Liver (tissue), 3 donors: ENCODE measurements around the gene ARHGEF2.

Experiments used
- FOXA1 ChIP-seq: IDR thresholded peaks from 2 replicates; pipeline ENCODE4 v1.6.1; 2016; ENCODE audit warnings: antibody characterized with exemption
- GABPA ChIP-seq, 2 donors: IDR thresholded peaks in 1 of 2; conservative IDR thresholded peaks in 1 of 2; 2 replicates each; pipeline ENCODE4 v1.6.1; 2016; ENCODE audit warnings: antibody characterized with exemption in 2 of 2, mild to moderate bottlenecking in 1 of 2, moderate library complexity in 1 of 2
- JUND ChIP-seq, 2 donors: IDR thresholded peaks; 2 replicates each; pipeline ENCODE4 v1.6.1; 2016; ENCODE audit warnings: antibody characterized with exemption in 2 of 2
- RAD21 ChIP-seq, 2 donors: IDR thresholded peaks; 2 replicates each; pipeline ENCODE4 v1.6.1; 2016; ENCODE audit warnings: antibody characterized with exemption in 2 of 2, mild to moderate bottlenecking in 2 of 2
- SP1 ChIP-seq: IDR thresholded peaks from 2 replicates; pipeline ENCODE4 v1.6.1; 2018; ENCODE audit warnings: antibody characterized with exemption, mild to moderate bottlenecking
- TAF1 ChIP-seq: conservative IDR thresholded peaks from 2 replicates; pipeline ENCODE4 v1.6.1; 2016; ENCODE audit warnings: antibody characterized with exemption, mild to moderate bottlenecking
- YY1 ChIP-seq: IDR thresholded peaks from 2 replicates; pipeline ENCODE4 v1.6.1; 2016; ENCODE audit warnings: antibody characterized with exemption, mild to moderate bottlenecking
- TF ChIP-seq, protein P1 (sequence below): fragments of 150-350 bp; IDR thresholded peaks from 2 replicates; pipeline ENCODE4 v1.5.1; 2017; ENCODE audit warnings: improper control_type of control experiment, low read depth, low read length; ENCODE audit not compliant: missing input control
- TF ChIP-seq, protein P2 (sequence below): IDR thresholded peaks from 2 replicates; pipeline ENCODE4 v1.6.1; 2016; ENCODE audit warnings: antibody characterized with exemption, mild to moderate bottlenecking
- TF ChIP-seq, protein P3 (sequence below): IDR thresholded peaks from 2 replicates; pipeline ENCODE4 v1.6.1; 2016; ENCODE audit warnings: antibody characterized with exemption
- TF ChIP-seq, protein P4 (sequence below): IDR thresholded peaks from 2 replicates; pipeline ENCODE4 v1.6.1; 2016; ENCODE audit warnings: antibody characterized with exemption
- TF ChIP-seq, protein P5 (sequence below): IDR thresholded peaks from 2 replicates; pipeline ENCODE4 v1.6.1; 2016; ENCODE audit warnings: antibody characterized with exemption
- donor health status: healthy.
- donor health status: healthy.

DNA sequence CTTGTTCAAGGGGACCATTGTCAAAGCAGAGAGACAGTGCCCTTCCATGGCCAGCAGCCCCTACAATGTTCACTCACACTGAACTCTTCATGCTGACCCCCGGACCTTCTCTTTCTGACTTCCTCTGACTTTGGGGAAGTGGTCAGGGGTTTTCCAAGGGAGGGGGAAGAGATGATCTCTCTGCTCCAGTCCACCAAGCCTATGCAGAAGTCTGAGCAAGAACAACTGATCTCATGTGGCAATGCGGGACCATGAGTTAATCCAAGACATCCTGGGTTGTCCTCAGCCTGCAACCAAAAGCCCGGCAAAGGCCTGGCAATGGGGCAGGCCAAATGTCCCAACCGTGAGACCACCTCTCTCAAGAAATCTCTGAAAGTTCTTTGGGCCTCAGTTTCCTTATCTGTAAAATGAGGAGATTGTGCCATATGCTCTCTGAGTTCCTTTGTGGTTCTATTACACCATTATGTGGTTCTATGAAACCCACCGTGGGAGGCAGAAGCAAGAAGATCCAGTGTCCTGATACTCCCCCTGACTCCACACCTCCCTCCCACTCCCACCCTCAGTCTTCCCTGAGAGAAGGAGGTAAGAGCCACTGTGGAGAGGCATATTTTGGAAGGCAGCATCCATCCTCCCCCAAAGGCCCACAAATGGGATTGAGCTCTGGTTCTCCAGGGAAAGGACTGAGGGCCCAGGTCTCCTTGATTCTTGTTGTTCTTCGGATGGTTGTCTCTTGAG, 11.8 kb upstream of the ARHGEF2 start:
- TF ChIP-seq, protein P1, sequence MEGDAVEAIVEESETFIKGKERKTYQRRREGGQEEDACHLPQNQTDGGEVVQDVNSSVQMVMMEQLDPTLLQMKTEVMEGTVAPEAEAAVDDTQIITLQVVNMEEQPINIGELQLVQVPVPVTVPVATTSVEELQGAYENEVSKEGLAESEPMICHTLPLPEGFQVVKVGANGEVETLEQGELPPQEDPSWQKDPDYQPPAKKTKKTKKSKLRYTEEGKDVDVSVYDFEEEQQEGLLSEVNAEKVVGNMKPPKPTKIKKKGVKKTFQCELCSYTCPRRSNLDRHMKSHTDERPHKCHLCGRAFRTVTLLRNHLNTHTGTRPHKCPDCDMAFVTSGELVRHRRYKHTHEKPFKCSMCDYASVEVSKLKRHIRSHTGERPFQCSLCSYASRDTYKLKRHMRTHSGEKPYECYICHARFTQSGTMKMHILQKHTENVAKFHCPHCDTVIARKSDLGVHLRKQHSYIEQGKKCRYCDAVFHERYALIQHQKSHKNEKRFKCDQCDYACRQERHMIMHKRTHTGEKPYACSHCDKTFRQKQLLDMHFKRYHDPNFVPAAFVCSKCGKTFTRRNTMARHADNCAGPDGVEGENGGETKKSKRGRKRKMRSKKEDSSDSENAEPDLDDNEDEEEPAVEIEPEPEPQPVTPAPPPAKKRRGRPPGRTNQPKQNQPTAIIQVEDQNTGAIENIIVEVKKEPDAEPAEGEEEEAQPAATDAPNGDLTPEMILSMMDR, result no peak
- TF ChIP-seq TAF1 (no peak), JUND (IDR thresholded peaks at IDR 0.05) (no peak), RAD21 (IDR thresholded peaks at IDR 0.05) (no peak), GABPA (IDR thresholded peaks at IDR 0.05 in 1 of 2, conservative IDR thresholded peaks at IDR 0.05 in 1 of 2) (no peak), SP1 (no peak), FOXA1 (no peak), YY1 (no peak)
- TF ChIP-seq, protein P2, sequence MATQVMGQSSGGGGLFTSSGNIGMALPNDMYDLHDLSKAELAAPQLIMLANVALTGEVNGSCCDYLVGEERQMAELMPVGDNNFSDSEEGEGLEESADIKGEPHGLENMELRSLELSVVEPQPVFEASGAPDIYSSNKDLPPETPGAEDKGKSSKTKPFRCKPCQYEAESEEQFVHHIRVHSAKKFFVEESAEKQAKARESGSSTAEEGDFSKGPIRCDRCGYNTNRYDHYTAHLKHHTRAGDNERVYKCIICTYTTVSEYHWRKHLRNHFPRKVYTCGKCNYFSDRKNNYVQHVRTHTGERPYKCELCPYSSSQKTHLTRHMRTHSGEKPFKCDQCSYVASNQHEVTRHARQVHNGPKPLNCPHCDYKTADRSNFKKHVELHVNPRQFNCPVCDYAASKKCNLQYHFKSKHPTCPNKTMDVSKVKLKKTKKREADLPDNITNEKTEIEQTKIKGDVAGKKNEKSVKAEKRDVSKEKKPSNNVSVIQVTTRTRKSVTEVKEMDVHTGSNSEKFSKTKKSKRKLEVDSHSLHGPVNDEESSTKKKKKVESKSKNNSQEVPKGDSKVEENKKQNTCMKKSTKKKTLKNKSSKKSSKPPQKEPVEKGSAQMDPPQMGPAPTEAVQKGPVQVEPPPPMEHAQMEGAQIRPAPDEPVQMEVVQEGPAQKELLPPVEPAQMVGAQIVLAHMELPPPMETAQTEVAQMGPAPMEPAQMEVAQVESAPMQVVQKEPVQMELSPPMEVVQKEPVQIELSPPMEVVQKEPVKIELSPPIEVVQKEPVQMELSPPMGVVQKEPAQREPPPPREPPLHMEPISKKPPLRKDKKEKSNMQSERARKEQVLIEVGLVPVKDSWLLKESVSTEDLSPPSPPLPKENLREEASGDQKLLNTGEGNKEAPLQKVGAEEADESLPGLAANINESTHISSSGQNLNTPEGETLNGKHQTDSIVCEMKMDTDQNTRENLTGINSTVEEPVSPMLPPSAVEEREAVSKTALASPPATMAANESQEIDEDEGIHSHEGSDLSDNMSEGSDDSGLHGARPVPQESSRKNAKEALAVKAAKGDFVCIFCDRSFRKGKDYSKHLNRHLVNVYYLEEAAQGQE, result no peak
- TF ChIP-seq, protein P3, sequence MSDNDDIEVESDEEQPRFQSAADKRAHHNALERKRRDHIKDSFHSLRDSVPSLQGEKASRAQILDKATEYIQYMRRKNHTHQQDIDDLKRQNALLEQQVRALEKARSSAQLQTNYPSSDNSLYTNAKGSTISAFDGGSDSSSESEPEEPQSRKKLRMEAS, result no peak
- TF ChIP-seq, protein P4, sequence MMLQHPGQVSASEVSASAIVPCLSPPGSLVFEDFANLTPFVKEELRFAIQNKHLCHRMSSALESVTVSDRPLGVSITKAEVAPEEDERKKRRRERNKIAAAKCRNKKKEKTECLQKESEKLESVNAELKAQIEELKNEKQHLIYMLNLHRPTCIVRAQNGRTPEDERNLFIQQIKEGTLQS, result no peak
- TF ChIP-seq, protein P5, sequence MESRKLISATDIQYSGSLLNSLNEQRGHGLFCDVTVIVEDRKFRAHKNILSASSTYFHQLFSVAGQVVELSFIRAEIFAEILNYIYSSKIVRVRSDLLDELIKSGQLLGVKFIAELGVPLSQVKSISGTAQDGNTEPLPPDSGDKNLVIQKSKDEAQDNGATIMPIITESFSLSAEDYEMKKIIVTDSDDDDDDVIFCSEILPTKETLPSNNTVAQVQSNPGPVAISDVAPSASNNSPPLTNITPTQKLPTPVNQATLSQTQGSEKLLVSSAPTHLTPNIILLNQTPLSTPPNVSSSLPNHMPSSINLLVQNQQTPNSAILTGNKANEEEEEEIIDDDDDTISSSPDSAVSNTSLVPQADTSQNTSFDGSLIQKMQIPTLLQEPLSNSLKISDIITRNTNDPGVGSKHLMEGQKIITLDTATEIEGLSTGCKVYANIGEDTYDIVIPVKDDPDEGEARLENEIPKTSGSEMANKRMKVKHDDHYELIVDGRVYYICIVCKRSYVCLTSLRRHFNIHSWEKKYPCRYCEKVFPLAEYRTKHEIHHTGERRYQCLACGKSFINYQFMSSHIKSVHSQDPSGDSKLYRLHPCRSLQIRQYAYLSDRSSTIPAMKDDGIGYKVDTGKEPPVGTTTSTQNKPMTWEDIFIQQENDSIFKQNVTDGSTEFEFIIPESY, result no peak
